ENCODE measurements around the gene POU2AF2.
"Not testable (repeated sequence)": the region's sequence is repeated elsewhere in the genome, so short reads cannot be mapped to it uniquely, and the experiment has no call there.

Gene POU2AF2

GRCh38 chr11:111264646-111265045, 19.1 kb downstream of the POU2AF2 start:
- Histone ChIP-seq H3K36me3 (ENCODE audit: control insufficient read depth, low read length) (no peaks in the 10 kb centered on the region), H3K4me2 (ENCODE audit: low read length) (no peak overlapping the region), H4K20me1 (ENCODE audit: control insufficient read depth, insufficient read depth, low read depth, low read length) (no peaks in the 10 kb centered on the region), H3K9me2 (replicated peaks; ENCODE audit: control insufficient read depth, low read length) (no peaks in the 10 kb centered on the region), H3K9me3 (ENCODE audit: control insufficient read depth, insufficient read depth, low read length) (no peaks in the 10 kb centered on the region), H3K4me1 (ENCODE audit: control insufficient read depth, low read length) (peaks cover 18% of the 10 kb centered on the region), H3F3A (ENCODE audit: control insufficient read depth, insufficient read depth) (no peaks in the 10 kb centered on the region), H3K27ac (ENCODE audit: low read depth, low read length) (no peak overlapping the region), H3K79me2 (ENCODE audit: control insufficient read depth, low read length) (no peaks in the 10 kb centered on the region), H3K4me3 (ENCODE audit: low read length) (no peak overlapping the region), H3K27me3 (ENCODE audit: control insufficient read depth, low read length) (no peaks in the 10 kb centered on the region)
- TF ChIP-seq EZH2phosphoT487 (IDR thresholded peaks at IDR 0.05; ENCODE audit: borderline replicate concordance, low read length): no peak
- no peak for TF ChIP-seq CTCF (IDR thresholded peaks at IDR 0.05; ENCODE audit: low read depth, low read length, poor library complexity, severe bottlenecking)

- no peak for TF ChIP-seq EZH2phosphoT487 (IDR thresholded peaks at IDR 0.05; ENCODE audit: borderline replicate concordance, low read length)
- no peak for TF ChIP-seq CTCF (IDR thresholded peaks at IDR 0.05; ENCODE audit: low read depth, low read length, poor library complexity, severe bottlenecking)
- H3K4me1 ChIP-seq (ENCODE audit: control insufficient read depth, low read length): peaks cover 24% of the 10 kb centered on the region
- H3K9me3 ChIP-seq (ENCODE audit: control insufficient read depth, insufficient read depth, low read length): no peaks in the 10 kb centered on the region
- no peak overlapping the region for H3K4me3 ChIP-seq (ENCODE audit: low read length)
- H3K36me3 ChIP-seq (ENCODE audit: control insufficient read depth, low read length): no peaks in the 10 kb centered on the region
- peaks cover 7% of the 10 kb centered on the region for H3F3A ChIP-seq (ENCODE audit: control insufficient read depth, insufficient read depth)
- no peaks in the 10 kb centered on the region for H3K9me2 ChIP-seq (replicated peaks; ENCODE audit: control insufficient read depth, low read length)
- H3K27me3 ChIP-seq (ENCODE audit: control insufficient read depth, low read length): no peaks in the 10 kb centered on the region
- H3K4me2 ChIP-seq (ENCODE audit: low read length): no peak overlapping the region
- no peaks in the 10 kb centered on the region for H4K20me1 ChIP-seq (ENCODE audit: control insufficient read depth, insufficient read depth, low read depth, low read length)
- no peak overlapping the region for H3K27ac ChIP-seq (ENCODE audit: low read depth, low read length)
- no peaks in the 10 kb centered on the region for H3K79me2 ChIP-seq (ENCODE audit: control insufficient read depth, low read length)
Measured at GRCh38 chr11:111265421-111265820, 19.9 kb downstream of the POU2AF2 start.

GRCh38 chr11:111268303-111268702, 22.8 kb downstream of the POU2AF2 start:
- not testable (repeated sequence) for H3K27ac ChIP-seq (ENCODE audit: low read depth, low read length); H3K27me3 ChIP-seq (ENCODE audit: control insufficient read depth, low read length); H3K36me3 ChIP-seq (ENCODE audit: control insufficient read depth, low read length); H4K20me1 ChIP-seq (ENCODE audit: control insufficient read depth, insufficient read depth, low read depth, low read length); H3K9me3 ChIP-seq (ENCODE audit: control insufficient read depth, insufficient read depth, low read length); H3K79me2 ChIP-seq (ENCODE audit: control insufficient read depth, low read length); H3K4me2 ChIP-seq (ENCODE audit: low read length); H3K9me2 ChIP-seq (replicated peaks; ENCODE audit: control insufficient read depth, low read length); H3K4me3 ChIP-seq (ENCODE audit: low read length)
- Histone ChIP-seq H3K4me1 (ENCODE audit: control insufficient read depth, low read length) (peaks cover 48% of the 10 kb centered on the region), H3F3A (ENCODE audit: control insufficient read depth, insufficient read depth) (peaks cover 23% of the 10 kb centered on the region)

GRCh38 chr11:111269146-111269868, 23.8 kb downstream of the POU2AF2 start:
- H3K27ac ChIP-seq (ENCODE audit: low read depth, low read length): no peak overlapping the region
- H3K36me3 ChIP-seq (ENCODE audit: control insufficient read depth, low read length): no peaks in the 10 kb centered on the region

More at GRCh38 chr11:111269146-111269868, 23.8 kb downstream of the POU2AF2 start:
- no peaks in the 10 kb centered on the region for H3K79me2 ChIP-seq (ENCODE audit: control insufficient read depth, low read length)
- no peaks in the 10 kb centered on the region for H3K9me2 ChIP-seq (replicated peaks; ENCODE audit: control insufficient read depth, low read length)
- no peak overlapping the region for H3K4me3 ChIP-seq (ENCODE audit: low read length)
- H3K9me3 ChIP-seq (ENCODE audit: control insufficient read depth, insufficient read depth, low read length): no peaks in the 10 kb centered on the region
- peaks cover 26% of the 10 kb centered on the region for H3F3A ChIP-seq (ENCODE audit: control insufficient read depth, insufficient read depth)
- no peak for TF ChIP-seq CTCF (IDR thresholded peaks at IDR 0.05; ENCODE audit: low read depth, low read length, poor library complexity, severe bottlenecking)
- no peak for TF ChIP-seq EZH2phosphoT487 (IDR thresholded peaks at IDR 0.05; ENCODE audit: borderline replicate concordance, low read length)
- H3K27me3 ChIP-seq (ENCODE audit: control insufficient read depth, low read length): no peaks in the 10 kb centered on the region
- H4K20me1 ChIP-seq (ENCODE audit: control insufficient read depth, insufficient read depth, low read depth, low read length): no peaks in the 10 kb centered on the region
- peaks cover 59% of the 10 kb centered on the region for H3K4me1 ChIP-seq (ENCODE audit: control insufficient read depth, low read length)
- H3K4me2 ChIP-seq (ENCODE audit: low read length): no peak overlapping the region
